ENCODE results near the gene ZNF579.

The ZNF579 gene

GRCh38 chr19:55611983-55612645, 31.5 kb upstream of the ZNF579 start:
- no peak for DNase-seq

- no peak for DNase-seq
These were observed 30.8 kb upstream of the ZNF579 start for GRCh38 chr19:55611300-55611982.

DNA sequence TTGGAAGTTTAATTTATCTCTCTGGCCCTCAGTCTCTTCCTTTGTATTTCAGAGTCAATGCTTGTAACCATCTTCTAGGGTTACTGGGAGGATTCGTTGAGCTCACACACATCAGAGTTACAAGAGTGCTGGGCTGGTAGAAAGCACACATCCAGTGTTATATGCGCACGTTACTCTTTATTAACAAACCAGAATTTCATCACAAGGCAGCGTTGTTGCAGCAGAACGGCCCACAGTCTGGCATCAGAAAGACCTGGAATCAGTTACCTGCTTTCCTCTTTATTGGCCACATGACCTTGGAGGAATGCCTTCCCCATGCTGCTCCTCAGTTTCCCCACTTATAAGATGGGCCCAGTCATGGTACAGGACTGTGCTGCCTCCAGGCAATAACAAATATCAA, 28.7 kb upstream of the ZNF579 start:
- DNase-seq = no peak

DNA sequence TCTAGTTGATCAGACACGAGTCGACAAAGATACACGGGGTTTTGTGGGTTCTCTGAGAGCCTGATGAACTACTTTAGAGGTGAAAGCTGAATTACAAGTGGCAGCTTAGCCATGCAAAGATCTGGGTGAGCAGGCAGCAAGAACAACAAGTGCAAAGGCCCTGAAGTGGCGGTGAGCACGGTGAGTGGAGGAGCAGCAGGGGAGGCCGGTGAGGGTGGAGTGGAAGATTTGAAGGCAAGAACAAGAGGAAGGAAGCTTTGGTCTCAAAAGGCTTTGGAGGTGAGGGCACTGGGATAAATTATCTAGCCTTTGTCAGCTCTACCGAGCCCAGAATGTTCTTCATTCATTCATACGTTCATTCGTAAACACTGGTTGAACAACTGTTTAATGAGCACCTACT, 26.2 kb upstream of the ZNF579 start:
- DNase-seq = no peak

DNA sequence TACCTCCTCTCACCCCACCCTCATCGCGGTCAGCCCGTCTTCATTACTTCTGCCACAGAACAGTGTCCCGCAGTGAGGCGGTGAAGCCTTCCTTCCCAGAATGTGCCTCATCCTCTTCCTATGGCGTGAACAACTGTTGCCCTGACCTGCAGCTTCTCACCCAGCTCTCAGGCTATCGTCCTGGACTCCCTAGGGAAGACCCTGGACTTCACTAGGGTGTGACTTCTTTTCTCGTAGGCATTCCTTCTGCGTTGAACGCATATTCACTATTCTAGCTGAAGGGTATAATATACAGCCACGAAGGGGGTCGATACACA, 25.8 kb upstream of the ZNF579 start:
- no peak for DNase-seq

- peak; percentile 56 for DNase-seq
These were observed 25.2 kb upstream of the ZNF579 start, which contains the start of gene ZNF865 for GRCh38 chr19:55605637-55606470. Gene ZNF865, plus strand, starts transcription at chr19:55605647. Its CDS starts 7,972 bp downstream, at chr19:55613619.

- peak; percentile 98 for DNase-seq
These were observed 24.6 kb upstream of the ZNF579 start for GRCh38 chr19:55605207-55605636.

DNA sequence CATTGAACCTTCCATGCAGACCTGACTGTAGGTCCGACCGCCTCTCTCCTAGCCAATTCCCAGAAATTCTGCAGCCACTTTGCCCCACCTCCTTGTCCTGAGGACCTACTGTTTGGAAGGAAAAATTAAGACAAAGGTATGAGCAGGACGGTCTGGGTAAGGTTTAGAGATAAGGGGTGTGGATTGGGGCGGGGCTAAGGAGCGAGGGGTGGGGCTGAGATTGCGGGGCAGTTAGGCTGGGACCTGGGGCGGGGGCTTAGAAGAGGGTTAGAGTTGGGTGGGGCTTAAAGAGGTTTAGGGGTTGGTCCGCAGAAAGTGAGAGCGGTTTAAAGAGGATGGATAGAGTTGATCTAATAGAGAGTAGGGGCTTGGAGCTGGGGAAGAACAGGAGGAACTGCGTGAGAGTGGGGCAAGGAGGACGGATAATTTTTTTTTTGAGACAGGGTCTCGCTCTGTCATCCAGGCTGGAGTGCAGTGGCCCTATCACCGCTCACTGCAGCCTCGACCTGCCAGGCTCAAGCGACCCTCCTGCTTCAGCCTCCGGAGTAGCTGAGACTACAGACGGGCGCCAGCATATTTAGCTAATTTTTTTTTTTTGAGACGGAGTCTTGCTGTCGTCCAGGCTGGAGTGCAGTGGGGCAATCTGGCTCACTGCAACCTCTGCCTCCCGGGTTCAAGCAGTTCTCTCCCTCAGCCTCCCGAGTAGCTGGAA, 23.1 kb upstream of the ZNF579 start:
- no peak for DNase-seq

GRCh38 chr19:55603115-55603514, 22.5 kb upstream of the ZNF579 start:
- no peak for DNase-seq

DNA sequence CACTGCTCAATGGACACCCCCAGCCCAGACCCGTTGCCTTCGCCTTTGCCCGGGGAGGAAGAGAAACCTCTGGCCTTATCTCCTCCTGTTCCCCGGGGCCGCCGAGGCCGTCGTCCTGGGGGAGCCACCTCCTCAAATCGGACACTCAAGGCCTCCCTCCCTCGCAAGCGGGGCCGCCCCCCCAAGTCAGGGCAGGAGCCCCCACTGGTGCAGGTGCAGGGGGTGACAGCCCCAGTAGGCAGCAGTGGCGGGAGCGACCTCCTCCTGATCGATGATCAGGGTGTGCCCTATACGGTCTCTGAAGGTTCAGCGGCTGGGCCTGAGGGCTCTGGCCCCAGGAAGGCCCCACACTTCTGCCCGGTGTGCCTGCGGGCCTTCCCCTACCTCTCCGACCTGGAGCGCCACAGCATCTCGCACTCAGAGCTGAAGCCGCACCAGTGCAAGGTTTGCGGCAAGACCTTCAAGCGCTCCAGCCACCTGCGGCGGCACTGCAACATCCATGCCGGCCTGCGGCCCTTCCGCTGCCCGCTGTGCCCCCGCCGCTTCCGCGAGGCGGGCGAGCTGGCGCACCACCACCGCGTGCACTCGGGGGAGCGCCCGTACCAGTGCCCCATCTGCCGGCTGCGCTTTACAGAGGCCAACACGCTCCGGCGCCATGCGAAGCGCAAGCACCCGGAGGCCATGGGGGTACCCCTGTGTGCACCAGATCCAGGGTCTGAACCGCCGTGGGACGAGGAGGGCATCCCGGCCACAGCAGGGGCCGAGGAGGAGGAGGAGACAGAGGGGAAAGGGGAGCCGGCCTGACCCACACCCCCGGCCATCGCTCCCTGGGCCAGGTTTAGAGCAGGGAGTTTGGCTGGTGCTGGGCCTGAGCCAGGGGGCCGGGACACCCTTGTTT, 21.7 kb upstream of the ZNF579 start:
- no peak for DNase-seq

GRCh38 chr19:55601084-55601483, 20.4 kb upstream of the ZNF579 start:
- no peak for DNase-seq

- no peak for DNase-seq
These were observed 20.0 kb upstream of the ZNF579 start for GRCh38 chr19:55600662-55601028.

- peak; percentile 70 for DNase-seq
These were observed 19.4 kb upstream of the ZNF579 start, which contains the start of gene ZNF524 for GRCh38 chr19:55599842-55600661. Gene ZNF524, plus strand, starts transcription at chr19:55600288. Its CDS starts 1,825 bp downstream, at chr19:55602113.

DNA sequence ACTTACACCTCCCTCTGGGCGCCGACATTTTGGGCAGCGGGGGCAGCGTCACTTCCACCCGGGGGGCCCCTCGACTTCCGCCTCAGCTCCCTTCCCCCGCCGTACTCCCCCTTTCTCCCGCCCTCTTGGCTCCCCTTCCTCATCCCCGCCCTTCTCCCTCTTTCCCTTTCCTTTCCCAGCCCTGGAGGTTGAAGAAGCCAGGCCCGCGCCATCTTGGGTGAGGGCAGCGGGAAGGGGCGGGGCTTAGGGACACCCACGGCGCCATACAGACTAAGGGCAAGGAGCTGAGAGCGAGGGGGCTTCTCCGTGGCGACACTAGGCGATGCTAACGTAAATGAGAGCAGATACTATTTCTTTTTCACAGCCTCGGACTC, 18.8 kb upstream of the ZNF579 start, which contains the start of gene FIZ1:
FIZ1 (minus strand) TSS at position 50 of the 374 bp plus-strand sequence. CDS start 1,652 bp downstream, outside the sequence.
- DNase-seq = peak; percentile 94

DNA sequence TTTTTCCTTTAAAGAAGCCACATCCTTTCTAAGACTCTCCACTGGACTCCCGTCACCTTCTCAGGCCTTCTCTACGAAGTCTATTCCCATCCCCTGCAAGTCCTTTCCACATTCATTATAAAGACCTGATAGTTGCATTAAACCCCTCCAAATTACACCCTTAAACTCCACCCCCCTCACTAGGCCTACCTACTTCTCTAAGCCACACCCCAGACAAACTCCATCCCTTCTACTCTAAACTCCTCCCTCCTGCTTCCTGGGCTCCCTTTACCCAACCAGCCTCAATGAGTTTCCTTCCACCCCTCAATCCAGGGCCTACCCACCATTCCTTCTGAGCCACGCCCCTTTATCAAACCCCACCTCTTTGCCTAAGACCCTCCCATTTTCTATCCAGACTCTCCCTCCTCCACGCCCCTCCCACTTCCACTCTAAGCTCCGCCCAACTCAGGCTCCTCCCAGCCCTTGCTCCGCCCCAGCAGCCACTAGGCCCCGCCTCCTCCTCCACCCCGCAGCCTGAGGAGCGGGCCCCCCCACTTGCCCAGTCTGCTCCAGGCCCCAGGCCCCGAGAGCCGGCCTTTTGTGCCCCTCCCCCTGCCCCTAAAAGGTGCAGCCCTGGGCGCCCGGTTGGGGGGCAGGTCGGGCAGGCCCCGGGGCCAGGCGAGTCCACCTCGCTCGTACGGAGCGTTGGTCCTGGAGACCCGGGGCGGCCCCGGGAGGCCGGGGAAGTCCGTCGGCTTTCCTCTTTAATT, 18.2 kb upstream of the ZNF579 start:
- DNase-seq = peak; percentile 92

GRCh38 chr19:55598034-55598433, 17.4 kb upstream of the ZNF579 start:
- DNase-seq = no peak

GRCh38 chr19:55597501-55597921, 16.9 kb upstream of the ZNF579 start:
- no peak for DNase-seq

GRCh38 chr19:55596304-55596703, 15.7 kb upstream of the ZNF579 start:
- DNase-seq = no peak

DNA sequence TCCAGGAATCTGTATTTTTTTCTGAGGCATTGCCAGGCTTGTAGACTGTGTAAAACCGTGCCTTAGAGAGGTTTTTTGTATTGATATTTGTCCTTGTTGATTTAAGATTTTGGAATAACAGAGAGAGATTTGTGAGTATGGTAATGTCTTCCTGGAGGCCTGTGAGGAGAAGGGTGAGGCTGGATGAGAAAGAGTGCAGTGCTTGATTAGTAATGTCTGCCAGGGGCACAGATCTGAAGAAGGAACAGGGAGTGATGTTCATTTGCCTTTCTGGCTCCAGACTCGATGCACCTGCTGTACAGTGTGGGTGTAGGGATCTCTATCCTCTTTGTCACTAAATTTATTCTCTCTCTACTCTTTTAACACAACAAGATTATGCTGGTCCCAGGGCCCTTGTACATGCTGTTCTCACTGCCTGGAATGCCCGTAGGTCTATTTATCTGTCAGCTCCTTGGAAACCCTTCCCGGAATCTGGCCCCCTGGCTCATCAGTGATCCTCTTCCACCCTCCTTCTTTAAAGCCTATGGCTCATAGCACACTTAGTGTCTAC, 14.4 kb upstream of the ZNF579 start:
- DNase-seq = no peak
